NT2/D1 (cell line): ENCODE data around the gene DIAPH3.

ENCODE experiments used
- DNase-seq: peaks from one replicate; pipeline ENCODE4 v3.0.0-alpha.2; 2011; ENCODE audit warnings: low read depth, low spot score
- H3K27me3 ChIP-seq: 2 replicates; pipeline ENCODE4 v1.6.0; 2011; ENCODE audit warnings: mild to moderate bottlenecking; ENCODE audit not compliant: insufficient read length, insufficient read depth
- H3K36me3 ChIP-seq: 2 replicates; pipeline ENCODE4 v1.6.1; 2011; ENCODE audit warnings: mild to moderate bottlenecking, low read length, mixed read lengths; ENCODE audit not compliant: insufficient read depth, insufficient read length
- H3K4me1 ChIP-seq: 2 replicates; pipeline ENCODE4 v1.5.1; 2011; ENCODE audit not compliant: insufficient read depth, insufficient read length
- H3K4me3 ChIP-seq: 2 replicates; pipeline ENCODE4 v1.5.1; 2011; ENCODE audit warnings: low read depth; ENCODE audit not compliant: insufficient read length
- H3K9ac ChIP-seq: 2 replicates; pipeline ENCODE4 v1.6.0; 2011; ENCODE audit warnings: low read depth; ENCODE audit not compliant: insufficient read length
- H3K9me3 ChIP-seq: 2 replicates; pipeline ENCODE4 v1.5.1; 2011; ENCODE audit warnings: mild to moderate bottlenecking, low read length; ENCODE audit not compliant: insufficient read depth
- SUZ12 ChIP-seq: IDR thresholded peaks from 2 replicates; pipeline ENCODE4 v1.6.1; 2011; ENCODE audit not compliant: insufficient read length, insufficient read depth; ENCODE audit errors: extremely low read depth
- YY1 ChIP-seq: IDR thresholded peaks from 2 replicates; pipeline ENCODE4 v1.6.1; 2011; ENCODE audit not compliant: insufficient read length, insufficient read depth
- ZNF274 ChIP-seq: IDR thresholded peaks from 2 replicates; pipeline ENCODE4 v1.6.1; 2011; ENCODE audit warnings: mild to moderate bottlenecking, low read depth, low read length

The DIAPH3 gene

DNA sequence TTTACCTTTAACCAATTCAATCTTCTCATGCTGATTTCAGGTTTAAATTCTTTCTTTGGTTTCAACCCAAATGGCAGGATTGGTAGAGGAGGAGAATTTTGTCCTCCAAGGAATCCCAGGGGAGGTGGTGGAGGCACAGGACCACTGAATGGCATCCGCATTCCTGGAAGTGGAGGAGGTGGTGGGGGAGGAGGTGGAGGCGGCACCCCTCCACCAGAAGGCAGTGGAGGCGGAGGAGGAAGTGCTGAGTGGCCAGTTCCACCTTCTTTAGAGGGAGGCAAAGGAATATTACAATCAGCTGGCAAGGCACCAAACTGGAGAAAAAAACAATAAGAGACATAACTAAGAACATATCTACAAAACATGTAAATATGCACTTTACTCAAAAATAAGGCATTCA, 192.9 kb downstream of the DIAPH3 start:
- H3K4me3 ChIP-seq, result no peak overlapping the region
- no peaks in the 10 kb centered on the region for H3K27me3 ChIP-seq
- no peaks in the 10 kb centered on the region for H3K9me3 ChIP-seq
- no peak overlapping the region for H3K9ac ChIP-seq
- H3K36me3 ChIP-seq, result no peaks in the 10 kb centered on the region
- TF ChIP-seq YY1, result no peak
- no peak for TF ChIP-seq SUZ12
- TF ChIP-seq ZNF274, result no peak
- H3K4me1 ChIP-seq, result no peaks in the 10 kb centered on the region
- peak; percentile 3 for DNase-seq

DNA sequence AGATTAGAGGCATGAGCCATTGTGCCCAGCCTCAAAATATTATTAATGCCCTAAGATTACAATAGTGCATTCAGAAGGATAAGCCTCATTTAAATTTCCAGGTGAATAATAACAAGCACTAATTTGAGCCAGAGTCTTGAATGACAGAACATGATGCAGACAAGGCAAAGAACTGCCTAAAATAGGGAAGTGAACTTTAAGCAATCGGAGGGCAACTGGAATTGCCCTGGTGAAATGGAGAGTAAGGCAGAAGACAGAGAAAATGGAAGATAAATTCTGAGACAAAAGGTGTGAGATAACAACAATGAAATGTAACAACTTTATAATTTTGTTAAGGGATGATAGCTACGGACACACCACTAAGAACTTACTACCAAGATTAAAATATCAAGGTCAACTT, 199.9 kb downstream of the DIAPH3 start:
- Histone ChIP-seq H3K4me1 (no peaks in the 10 kb centered on the region), H3K4me3 (no peak overlapping the region), H3K9ac (no peak overlapping the region), H3K9me3 (no peaks in the 10 kb centered on the region), H3K36me3 (no peaks in the 10 kb centered on the region), H3K27me3 (no peaks in the 10 kb centered on the region)
- TF ChIP-seq ZNF274 (no peak), SUZ12 (no peak), YY1 (no peak)
- no peak for DNase-seq

DNA sequence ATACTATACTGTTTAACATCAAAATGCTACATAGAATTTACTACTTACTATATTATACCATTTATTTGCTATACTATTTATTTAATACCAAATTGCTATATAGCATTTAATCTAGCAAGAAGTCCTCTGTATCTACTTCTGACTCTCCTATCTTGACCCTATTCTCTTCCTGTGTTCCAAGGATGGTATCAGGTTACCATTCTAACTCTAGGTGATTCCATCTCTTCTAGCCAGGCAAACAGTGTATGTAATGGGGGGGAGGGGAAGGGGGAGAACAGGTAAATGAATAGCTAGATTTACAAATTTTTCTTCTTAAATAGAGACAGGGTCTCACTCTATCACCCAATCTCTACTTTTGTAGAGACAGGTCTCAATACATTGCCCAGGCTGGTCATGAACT, 200.3 kb downstream of the DIAPH3 start:
- Histone ChIP-seq H3K4me1 (no peaks in the 10 kb centered on the region), H3K4me3 (no peak overlapping the region), H3K9me3 (no peaks in the 10 kb centered on the region), H3K27me3 (no peaks in the 10 kb centered on the region), H3K36me3 (no peaks in the 10 kb centered on the region), H3K9ac (no peak overlapping the region)
- TF ChIP-seq SUZ12 (no peak), ZNF274 (no peak), YY1 (no peak)
- DNase-seq, result no peak

DNA sequence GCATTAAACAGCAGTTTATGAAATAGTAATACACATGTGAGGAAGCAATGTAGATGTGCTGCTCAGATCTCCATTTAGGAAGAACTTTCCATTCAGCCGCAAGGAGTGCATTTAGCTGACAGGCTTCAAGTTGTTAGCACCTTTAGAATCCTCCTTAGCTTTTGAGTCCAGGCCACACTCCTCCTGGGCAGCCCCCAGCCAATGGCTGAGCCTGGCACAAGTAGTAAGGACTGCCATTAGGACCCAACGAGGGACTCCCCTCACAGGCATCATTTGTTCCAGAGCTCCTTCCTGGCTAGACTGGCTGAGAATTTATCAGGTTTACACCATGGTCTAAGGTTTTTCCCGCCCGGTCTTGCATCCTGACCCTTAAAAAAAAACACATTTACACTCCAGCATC, 201.4 kb downstream of the DIAPH3 start:
- H3K4me3 ChIP-seq, result no peak overlapping the region
- H3K9me3 ChIP-seq, result no peaks in the 10 kb centered on the region
- no peaks in the 10 kb centered on the region for H3K36me3 ChIP-seq
- no peaks in the 10 kb centered on the region for H3K27me3 ChIP-seq
- H3K4me1 ChIP-seq, result no peaks in the 10 kb centered on the region
- TF ChIP-seq YY1, result no peak
- no peak for TF ChIP-seq ZNF274
- TF ChIP-seq SUZ12, result no peak
- DNase-seq, result no peak
- H3K9ac ChIP-seq, result no peak overlapping the region

DNA sequence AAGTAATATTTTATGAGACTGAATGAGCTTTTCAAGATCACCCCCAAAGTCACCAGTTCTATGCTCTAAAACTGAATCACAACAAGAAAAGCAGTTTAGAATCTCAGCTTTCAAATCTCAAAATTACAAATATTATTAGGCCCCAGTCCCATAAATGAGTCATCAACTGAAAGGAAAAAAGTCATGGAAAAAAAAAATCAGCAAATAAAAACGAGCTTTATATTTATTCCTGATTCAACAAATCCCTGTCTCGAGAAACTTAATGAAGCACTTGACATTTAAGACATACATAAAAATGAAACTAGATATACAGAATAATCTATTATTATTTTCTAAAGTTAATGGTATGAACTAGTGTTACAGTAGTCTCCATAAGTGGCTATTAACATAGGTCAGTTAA, 203.0 kb downstream of the DIAPH3 start:
- Histone ChIP-seq H3K9me3 (no peaks in the 10 kb centered on the region), H3K36me3 (no peaks in the 10 kb centered on the region), H3K9ac (no peak overlapping the region), H3K4me3 (no peak overlapping the region), H3K27me3 (no peaks in the 10 kb centered on the region), H3K4me1 (no peaks in the 10 kb centered on the region)
- DNase-seq, result no peak
- no peak for TF ChIP-seq ZNF274
- TF ChIP-seq SUZ12, result no peak
- TF ChIP-seq YY1, result no peak

DNA sequence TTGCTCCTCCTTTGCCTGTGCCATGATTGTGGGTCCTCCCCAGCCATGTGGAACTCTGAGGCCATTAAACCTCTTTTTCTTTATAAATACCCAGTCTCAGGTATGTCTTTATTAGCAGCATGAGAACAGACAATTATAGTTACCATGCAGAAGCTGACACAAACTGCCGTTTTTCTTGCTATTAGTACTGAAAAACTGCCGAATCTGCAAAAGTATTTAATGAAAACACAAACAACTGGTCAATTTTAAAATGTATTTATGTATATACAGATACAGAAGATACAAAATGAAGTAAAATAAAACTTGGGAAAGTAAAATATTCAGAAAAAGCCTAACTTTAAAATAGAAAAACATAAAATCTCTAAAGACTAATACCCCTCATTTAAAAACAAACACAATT, 206.3 kb downstream of the DIAPH3 start:
- DNase-seq, result no peak

DNA sequence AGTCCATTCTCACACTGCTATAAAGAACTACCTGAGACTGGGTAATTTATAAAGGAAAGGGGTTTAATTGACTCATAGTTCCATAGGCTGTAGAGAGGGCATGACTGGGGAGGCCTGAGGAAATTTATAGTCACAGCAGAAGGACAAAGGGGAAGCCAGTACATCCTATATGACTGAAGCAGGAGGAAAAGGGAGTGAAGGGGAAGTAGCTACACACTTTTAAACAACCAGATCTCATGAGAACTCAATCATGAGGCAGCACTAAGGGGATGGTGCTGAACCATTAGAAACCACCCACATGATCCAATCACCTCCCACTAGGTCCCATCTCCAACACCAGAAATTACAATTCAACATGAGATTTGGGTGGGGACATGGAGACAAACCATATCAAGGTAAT, 209.1 kb downstream of the DIAPH3 start:
- Histone ChIP-seq H3K4me3 (no peak overlapping the region), H3K9ac (no peak overlapping the region), H3K9me3 (no peaks in the 10 kb centered on the region), H3K4me1 (no peaks in the 10 kb centered on the region), H3K36me3 (no peaks in the 10 kb centered on the region), H3K27me3 (no peaks in the 10 kb centered on the region)
- TF ChIP-seq ZNF274 (no peak), SUZ12 (no peak), YY1 (no peak)
- no peak for DNase-seq

More for the DNA sequence above, 206.3 kb downstream of the DIAPH3 start:
- H3K4me3 ChIP-seq, result no peak overlapping the region
- no peak for TF ChIP-seq SUZ12
- TF ChIP-seq ZNF274, result no peak
- TF ChIP-seq YY1, result no peak
- H3K27me3 ChIP-seq, result no peaks in the 10 kb centered on the region
- H3K36me3 ChIP-seq, result no peaks in the 10 kb centered on the region
- H3K9ac ChIP-seq, result no peak overlapping the region
- H3K4me1 ChIP-seq, result no peaks in the 10 kb centered on the region
- no peaks in the 10 kb centered on the region for H3K9me3 ChIP-seq

DNA sequence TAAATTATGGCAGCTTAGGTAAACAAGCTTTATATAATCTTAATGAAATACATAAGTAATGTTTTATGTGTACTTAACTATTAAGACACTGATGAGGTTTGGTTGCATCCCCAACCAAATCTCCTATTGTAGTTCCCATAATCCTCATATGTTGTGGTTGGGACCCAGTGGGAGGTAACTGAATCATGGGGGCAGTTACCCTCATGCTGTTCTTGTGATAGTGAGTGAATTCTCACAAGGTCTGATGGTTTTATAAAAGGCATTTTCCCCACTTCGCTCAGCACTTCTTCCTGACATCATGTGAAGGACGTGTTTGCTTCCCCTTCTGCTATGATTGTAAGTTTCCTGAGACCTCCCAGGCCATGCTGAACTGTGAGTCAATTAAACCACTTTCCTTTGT, 212.7 kb downstream of the DIAPH3 start:
- TF ChIP-seq SUZ12, result no peak
- no peak for TF ChIP-seq ZNF274
- no peak for TF ChIP-seq YY1
- Histone ChIP-seq H3K27me3 (no peaks in the 10 kb centered on the region), H3K9me3 (no peaks in the 10 kb centered on the region), H3K9ac (no peak overlapping the region), H3K4me3 (no peak overlapping the region), H3K36me3 (no peaks in the 10 kb centered on the region), H3K4me1 (no peaks in the 10 kb centered on the region)
- DNase-seq, result no peak
